WTC11 (cell line): ENCODE measurements around the gene PON3. TPM values are rescaled to one million over a fixed set of nuclear protein-coding genes. Genes with fewer than 3 reads are reported as not detected.

Experiments used
- ATAC-seq: fragments of 200-7000 bp; cut with Tn5 transposase; 2 replicates; pipeline ENCODE4 v1.10.0; 2021; ENCODE audit warnings: mild to moderate bottlenecking, moderate library complexity
- CTCF ChIA-PET: fragments of 300-600 bp; sonication (Branson Sonifier 250); formaldehyde crosslinking; loops from one replicate; lab custom pipeline; 2021; ENCODE audit warnings: antibody characterized with exemption; lab: Charles Lee
- POLR2A ChIA-PET: fragments of 350-600 bp; sonication (Branson Sonifier 250); formaldehyde crosslinking; loops from one replicate; lab custom pipeline; 2021; ENCODE audit warnings: antibody characterized with exemption; lab: Charles Lee
- DNase-seq: peaks from one replicate; pipeline ENCODE4 v3.0.0; 2021; ENCODE audit warnings: low spot score
- H3K27ac Mint-ChIP-seq: 2 replicates; pipeline ENCODE4 v1.8.0; 2021; ENCODE audit warnings: mixed read lengths
- H3K27me3 Mint-ChIP-seq: 2 replicates; pipeline ENCODE4 v1.8.0; 2021; ENCODE audit warnings: low read depth, mild to moderate bottlenecking, moderate library complexity, mixed read lengths
- H3K36me3 Mint-ChIP-seq: 2 replicates; pipeline ENCODE4 v1.8.0; 2021; ENCODE audit warnings: mixed read lengths
- H3K4me1 Mint-ChIP-seq: 2 replicates; pipeline ENCODE4 v1.8.0; 2022; ENCODE audit warnings: mixed read lengths
- H3K4me3 Mint-ChIP-seq: 2 replicates; pipeline ENCODE4 v1.8.0; 2021; ENCODE audit warnings: mild to moderate bottlenecking, moderate library complexity, mixed read lengths
- H3K9me3 Mint-ChIP-seq: 2 replicates; pipeline ENCODE4 v1.8.0; 2021; ENCODE audit warnings: mixed read lengths
- ATF3 ChIP-seq: sonication (generic); formaldehyde crosslinking; conservative IDR thresholded peaks from 2 replicates; pipeline ENCODE4 v1.8.1; 2022; ENCODE audit warnings: mild to moderate bottlenecking, missing genetic modification reagents
- FOXK1 ChIP-seq: sonication (generic); formaldehyde crosslinking; IDR thresholded peaks from 2 replicates; pipeline ENCODE4 v1.8.0; 2022; ENCODE audit warnings: mild to moderate bottlenecking, moderate library complexity, missing genetic modification reagents
- HMGXB4 ChIP-seq: sonication (generic); formaldehyde crosslinking; IDR thresholded peaks from 2 replicates; pipeline ENCODE4 v1.8.1; 2023; ENCODE audit warnings: mild to moderate bottlenecking, moderate library complexity, missing genetic modification reagents
- IRF1 ChIP-seq: sonication (generic); formaldehyde crosslinking; IDR thresholded peaks from 2 replicates; pipeline ENCODE4 v1.8.0; 2023; ENCODE audit warnings: missing genetic modification reagents
- MAX ChIP-seq: sonication (generic); formaldehyde crosslinking; IDR thresholded peaks from 2 replicates; pipeline ENCODE4 v1.8.0; 2022; ENCODE audit warnings: mild to moderate bottlenecking, missing genetic modification reagents
- MYBL2 ChIP-seq: sonication (generic); formaldehyde crosslinking; IDR thresholded peaks from 2 replicates; pipeline ENCODE4 v1.8.1; 2023; ENCODE audit warnings: mild to moderate bottlenecking, moderate library complexity, missing genetic modification reagents
- NFATC4 ChIP-seq: fragments of 250-450 bp; sonication (Bioruptor Pico); IDR thresholded peaks from 2 replicates; pipeline ENCODE4 v1.9.0; 2021; ENCODE audit warnings: mild to moderate bottlenecking
- NFE2L1 ChIP-seq: sonication (generic); formaldehyde crosslinking; IDR thresholded peaks from 2 replicates; pipeline ENCODE4 v1.8.1; 2023; ENCODE audit warnings: missing genetic modification reagents
- OVOL2 ChIP-seq: fragments of 250-450 bp; sonication (Bioruptor Pico); IDR thresholded peaks from 2 replicates; pipeline ENCODE4 v1.9.0; 2021; ENCODE audit warnings: mild to moderate bottlenecking, borderline replicate concordance
- PREB ChIP-seq: sonication (generic); formaldehyde crosslinking; IDR thresholded peaks from 2 replicates; pipeline ENCODE4 v1.8.1; 2022; ENCODE audit warnings: mild to moderate bottlenecking, missing genetic modification reagents, moderate library complexity, borderline replicate concordance
- STAT6 ChIP-seq: sonication (generic); formaldehyde crosslinking; conservative IDR thresholded peaks from 2 replicates; pipeline ENCODE4 v1.8.1; 2023; ENCODE audit warnings: mild to moderate bottlenecking, low read depth, missing genetic modification reagents, moderate library complexity
- USF2 ChIP-seq: sonication (generic); formaldehyde crosslinking; IDR thresholded peaks from 2 replicates; pipeline ENCODE4 v1.8.1; 2023; ENCODE audit warnings: mild to moderate bottlenecking, missing genetic modification reagents, moderate library complexity
- ZNF317 ChIP-seq: sonication (generic); formaldehyde crosslinking; IDR thresholded peaks from 2 replicates; pipeline ENCODE4 v1.8.1; 2023; ENCODE audit warnings: low read depth, mild to moderate bottlenecking, moderate library complexity, missing genetic modification reagents, borderline replicate concordance
- ZNF512 ChIP-seq: sonication (generic); formaldehyde crosslinking; IDR thresholded peaks from 2 replicates; pipeline ENCODE4 v1.8.1; 2022; ENCODE audit warnings: missing genetic modification reagents, borderline replicate concordance
- total RNA-seq: library from RNA; stranded (reverse); gene quantifications from 3 replicates; pipeline ENCODE4 v1.2.3, GENCODE V29; 2021

The PON3 gene
- total RNA-seq, 1 experiment from 2014 or later: 0.42 TPM

- TF ChIP-seq HMGXB4 (CRISPR knock-in tag) (no peak), OVOL2 (no peak)
Measured at GRCh38 chr7:95322396-95322795, 73.8 kb downstream of the PON3 start (continued).

GRCh38 chr7:95321720-95322119 is 74.5 kb downstream of the PON3 start:
- no peaks in the 10 kb centered on the region for H3K4me1 Mint-ChIP-seq
- H3K27ac Mint-ChIP-seq: no peak overlapping the region
- H3K4me3 Mint-ChIP-seq: no peak overlapping the region
- ChIA-PET CTCF (no interaction called here), POLR2A (no interaction called here)
- TF ChIP-seq ATF3 (no peak), HMGXB4 (CRISPR knock-in tag) (no peak)
- peaks cover 15% of the 10 kb centered on the region for H3K27me3 Mint-ChIP-seq
- no peak for DNase-seq
- no peaks in the 10 kb centered on the region for H3K36me3 Mint-ChIP-seq
- H3K9me3 Mint-ChIP-seq: peaks cover 9% of the 10 kb centered on the region; the same call in 1 of the 2 replicates
- ATAC-seq: no peak

GRCh38 chr7:95320651-95321050 is 75.5 kb downstream of the PON3 start:
- POLR2A ChIA-PET: no interaction called here
- H3K9me3 Mint-ChIP-seq: peaks cover under 1% of the 10 kb centered on the region; the same call in 1 of the 2 replicates
- no peak overlapping the region for H3K4me3 Mint-ChIP-seq
- CTCF ChIA-PET: no interaction called here
- no peak overlapping the region for H3K27ac Mint-ChIP-seq
- TF ChIP-seq USF2 (no peak), IRF1 (no peak), ZNF512 (CRISPR knock-in tag) (no peak), ZNF317 (no peak), PREB (CRISPR knock-in tag) (no peak)
- H3K4me1 Mint-ChIP-seq: no peaks in the 10 kb centered on the region
- no peaks in the 10 kb centered on the region for H3K36me3 Mint-ChIP-seq
- peaks cover 13% of the 10 kb centered on the region for H3K27me3 Mint-ChIP-seq
- ATAC-seq: no peak
- DNase-seq: no peak

GRCh38 chr7:95319570-95319969 is 76.6 kb downstream of the PON3 start:
- Mint-ChIP-seq H3K36me3 (no peaks in the 10 kb centered on the region), H3K9me3 (no peaks in the 10 kb centered on the region), H3K4me3 (no peak overlapping the region), H3K27me3 (peaks cover 3% of the 10 kb centered on the region; the same call in 1 of the 2 replicates), H3K27ac (no peak overlapping the region), H3K4me1 (no peaks in the 10 kb centered on the region)
- POLR2A ChIA-PET: no interaction called here
- ATAC-seq: no peak
- TF ChIP-seq PREB (CRISPR knock-in tag): no peak
- no peak for TF ChIP-seq MYBL2
- TF ChIP-seq NFATC4 (CRISPR knock-in tag): no peak
- TF ChIP-seq USF2: no peak
- no peak for TF ChIP-seq STAT6
- no peak for TF ChIP-seq NFE2L1 (CRISPR knock-in tag)
- no peak for TF ChIP-seq FOXK1 (CRISPR knock-in tag)
- TF ChIP-seq MAX (CRISPR knock-in tag): no peak
- CTCF ChIA-PET: no interaction called here
- DNase-seq: no peak
